HUES6 (cell line): Measurements from ENCODE around the gene ACOXL.

Experiments used
- H3K27ac ChIP-seq: 2 replicates; pipeline ENCODE4 v1.7.0; 2013; ENCODE audit warnings: low read depth, mild to moderate bottlenecking, low read length, inconsistent platforms
- H3K27me3 ChIP-seq: 2 replicates; pipeline ENCODE4 v1.6.1; 2013; ENCODE audit warnings: low read length; ENCODE audit not compliant: control insufficient read depth, insufficient read depth
- H3K36me3 ChIP-seq: 2 replicates; pipeline ENCODE4 v1.6.1; 2013; ENCODE audit warnings: low read length; ENCODE audit not compliant: control insufficient read depth, insufficient read depth
- H3K4me1 ChIP-seq: 2 replicates; pipeline ENCODE4 v1.6.1; 2013; ENCODE audit warnings: low read length; ENCODE audit not compliant: control insufficient read depth, insufficient read depth
- H3K4me3 ChIP-seq: 2 replicates; pipeline ENCODE4 v1.5.1; 2013; ENCODE audit warnings: low read depth, low read length
- H3K9ac ChIP-seq: one replicate; pipeline ENCODE4 v1.6.1; 2013; ENCODE audit warnings: mild to moderate bottlenecking, low read length
- H3K9me3 ChIP-seq: 2 replicates; pipeline ENCODE4 v1.6.1; 2013; ENCODE audit warnings: low read depth, low read length; ENCODE audit not compliant: control insufficient read depth, insufficient read depth

Gene ACOXL

GRCh38 chr2:111118981-111119821 is 386.8 kb downstream of the ACOXL start:
- H3K9ac ChIP-seq = peak overlapping the region; percentile 76

GRCh38 chr2:111119822-111120252 is 387.5 kb downstream of the ACOXL start:
- Histone ChIP-seq H3K4me1 (peaks cover 27% of the 10 kb centered on the region), H3K27me3 (peaks cover 62% of the 10 kb centered on the region), H3K9me3 (no peaks in the 10 kb centered on the region), H3K4me3 (peak overlapping the region; percentile 75), H3K36me3 (peaks cover 10% of the 10 kb centered on the region), H3K9ac (peak overlapping the region; percentile 76), H3K27ac (peak overlapping the region; percentile 30; the same call in 1 of the 2 replicates)

More at GRCh38 chr2:111118981-111119821, 386.8 kb downstream of the ACOXL start:
- H3K27me3 ChIP-seq = peaks cover 62% of the 10 kb centered on the region
- H3K9me3 ChIP-seq = no peaks in the 10 kb centered on the region
- peaks cover 27% of the 10 kb centered on the region for H3K4me1 ChIP-seq
- H3K27ac ChIP-seq = no peak overlapping the region
- peak overlapping the region; percentile 75 for H3K4me3 ChIP-seq
- peaks cover 5% of the 10 kb centered on the region for H3K36me3 ChIP-seq

DNA sequence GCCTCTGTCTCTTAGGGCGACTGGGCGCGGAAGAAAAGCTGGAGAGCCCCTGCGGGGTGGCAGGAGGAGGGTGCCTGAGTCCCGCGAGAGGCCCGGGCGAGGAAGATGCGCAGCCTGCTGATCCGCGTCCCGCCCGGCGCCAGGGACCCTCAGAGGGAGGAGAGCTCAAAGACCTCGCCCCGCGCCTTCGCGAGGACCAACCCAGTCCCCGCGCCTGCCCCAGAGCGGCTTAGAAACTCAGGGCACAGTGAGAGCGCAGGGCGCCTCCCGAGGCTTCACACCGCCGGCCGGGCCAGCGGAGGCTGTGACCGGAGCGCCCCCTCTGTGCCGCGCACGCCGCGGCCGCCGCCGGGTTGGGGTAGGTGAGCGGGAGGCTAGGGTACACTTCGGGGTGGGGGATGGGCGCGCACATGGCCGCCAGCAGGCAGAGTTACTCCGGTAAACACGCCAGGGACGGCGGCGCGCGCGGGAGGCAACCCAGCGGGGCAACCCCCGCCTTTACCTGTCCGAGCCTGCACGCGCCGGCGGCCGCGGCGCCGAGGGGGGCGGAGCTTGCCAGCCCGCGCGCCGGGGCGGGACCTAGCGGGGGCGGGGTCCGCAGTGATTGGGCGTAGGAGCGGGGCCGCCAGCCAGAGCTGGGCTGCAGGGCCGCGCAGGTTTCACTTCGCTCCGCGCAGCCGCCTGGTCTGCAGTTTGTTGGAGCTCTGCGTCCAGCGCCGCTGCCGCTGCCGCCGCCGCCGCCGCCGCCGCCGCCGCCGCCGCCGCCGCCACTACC is 388.1 kb downstream of the ACOXL start, which contains the start of gene BCL2L11:
Gene BCL2L11 (plus strand): TSS at position 662 of the 775 bp plus-strand sequence. CDS start 2,832 bp downstream, outside the sequence.
- Histone ChIP-seq H3K9me3 (no peaks in the 10 kb centered on the region), H3K36me3 (peaks cover 16% of the 10 kb centered on the region), H3K27ac (peak within 1 kb of the TSS; percentile 51; the same call in 1 of the 2 replicates), H3K9ac (peak within 1 kb of the TSS; percentile 87), H3K4me1 (peaks cover 27% of the 10 kb centered on the region), H3K4me3 (peak within 1 kb of the TSS; percentile 75), H3K27me3 (peaks cover 60% of the 10 kb centered on the region)

DNA sequence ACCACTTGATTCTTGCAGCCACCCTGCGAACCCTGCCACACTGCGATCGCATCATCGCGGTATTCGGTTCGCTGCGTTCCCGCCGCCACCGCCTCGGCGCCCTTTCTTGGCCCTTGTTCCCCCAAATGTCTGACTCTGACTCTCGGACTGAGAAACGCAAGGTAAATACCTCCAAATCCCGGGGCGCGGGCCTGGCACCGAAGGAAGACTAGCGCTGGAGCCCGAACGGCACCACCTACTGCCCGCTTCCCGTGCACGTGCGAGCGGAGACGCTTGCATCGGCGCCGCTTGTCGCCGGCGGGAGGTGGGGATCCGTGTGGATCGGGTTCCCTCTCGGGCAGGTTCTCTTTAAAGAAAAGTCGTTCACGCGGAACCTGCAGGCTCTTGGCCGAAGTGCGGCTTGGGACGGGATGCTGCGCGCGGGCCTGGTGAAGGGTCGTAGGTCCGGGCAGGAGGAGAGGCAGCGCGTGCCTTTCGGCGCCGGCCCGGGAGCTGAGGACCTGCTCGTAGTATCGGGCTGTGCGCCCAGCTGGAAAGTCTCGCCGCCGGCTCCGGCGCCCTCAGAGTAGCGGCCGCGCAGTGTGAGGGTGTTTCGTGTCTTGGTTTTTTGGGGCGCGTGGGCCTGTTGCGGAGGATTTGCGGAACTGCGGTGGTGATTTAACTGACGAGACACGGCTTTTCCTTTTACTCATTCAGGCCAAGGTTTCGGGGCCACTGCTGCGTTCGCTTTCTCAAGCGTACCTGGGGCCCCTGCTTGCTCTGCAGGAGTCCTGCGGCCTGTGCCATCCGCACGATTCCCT is 388.9 kb downstream of the ACOXL start:
- peak overlapping the region; percentile 87 for H3K9ac ChIP-seq
- peaks cover 24% of the 10 kb centered on the region for H3K36me3 ChIP-seq
- H3K4me3 ChIP-seq = peak overlapping the region; percentile 75
- H3K27ac ChIP-seq = 0 out of 2 replicates have a peak overlapping the region, but pooled peaks have one; percentile 51
- H3K9me3 ChIP-seq = no peaks in the 10 kb centered on the region
- H3K27me3 ChIP-seq = peaks cover 55% of the 10 kb centered on the region
- peaks cover 27% of the 10 kb centered on the region for H3K4me1 ChIP-seq

DNA sequence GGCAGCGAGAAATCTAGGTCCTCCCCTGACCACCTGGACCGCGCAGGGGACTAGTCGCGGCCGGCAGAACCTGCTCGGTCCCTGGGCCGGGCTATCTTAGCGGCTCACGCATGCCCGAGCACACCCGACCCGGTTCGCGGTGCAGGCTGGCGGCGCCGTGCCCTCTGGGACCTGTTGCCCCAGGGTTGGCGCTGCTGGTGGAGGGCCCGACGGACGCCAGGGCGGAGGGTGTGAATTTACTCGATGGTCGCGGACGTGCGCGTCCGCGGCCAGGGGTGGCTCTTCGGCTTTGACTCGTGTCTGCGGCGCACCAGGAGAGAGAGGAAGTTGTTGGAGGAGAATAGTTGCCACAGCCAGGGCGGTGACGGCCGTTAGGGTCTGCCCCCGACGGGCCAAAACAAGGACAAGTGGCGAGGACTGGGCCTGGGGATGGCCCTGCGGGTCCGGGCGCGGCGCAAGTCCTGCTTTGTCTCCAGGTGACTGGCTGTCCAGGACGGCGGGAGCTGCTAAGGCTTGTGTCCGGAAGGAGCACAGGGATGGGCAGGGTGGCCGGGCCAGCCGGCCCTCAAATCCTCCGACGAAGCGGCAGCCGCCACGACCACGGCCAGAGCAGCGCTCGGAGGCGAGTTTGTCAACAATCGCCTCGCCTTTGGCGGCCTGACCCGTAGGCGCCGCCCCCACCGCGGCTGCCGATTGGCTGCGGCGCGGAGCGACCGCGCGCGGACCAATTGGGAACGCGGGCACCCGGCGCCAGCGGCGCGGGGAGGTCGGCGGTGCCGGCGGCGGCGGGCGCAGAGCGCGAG is 389.7 kb downstream of the ACOXL start:
- Histone ChIP-seq H3K4me3 (peak overlapping the region; percentile 75), H3K27me3 (peaks cover 48% of the 10 kb centered on the region), H3K4me1 (peaks cover 24% of the 10 kb centered on the region), H3K9ac (peak overlapping the region; percentile 87), H3K36me3 (peaks cover 29% of the 10 kb centered on the region), H3K9me3 (no peaks in the 10 kb centered on the region), H3K27ac (no peak overlapping the region)

DNA sequence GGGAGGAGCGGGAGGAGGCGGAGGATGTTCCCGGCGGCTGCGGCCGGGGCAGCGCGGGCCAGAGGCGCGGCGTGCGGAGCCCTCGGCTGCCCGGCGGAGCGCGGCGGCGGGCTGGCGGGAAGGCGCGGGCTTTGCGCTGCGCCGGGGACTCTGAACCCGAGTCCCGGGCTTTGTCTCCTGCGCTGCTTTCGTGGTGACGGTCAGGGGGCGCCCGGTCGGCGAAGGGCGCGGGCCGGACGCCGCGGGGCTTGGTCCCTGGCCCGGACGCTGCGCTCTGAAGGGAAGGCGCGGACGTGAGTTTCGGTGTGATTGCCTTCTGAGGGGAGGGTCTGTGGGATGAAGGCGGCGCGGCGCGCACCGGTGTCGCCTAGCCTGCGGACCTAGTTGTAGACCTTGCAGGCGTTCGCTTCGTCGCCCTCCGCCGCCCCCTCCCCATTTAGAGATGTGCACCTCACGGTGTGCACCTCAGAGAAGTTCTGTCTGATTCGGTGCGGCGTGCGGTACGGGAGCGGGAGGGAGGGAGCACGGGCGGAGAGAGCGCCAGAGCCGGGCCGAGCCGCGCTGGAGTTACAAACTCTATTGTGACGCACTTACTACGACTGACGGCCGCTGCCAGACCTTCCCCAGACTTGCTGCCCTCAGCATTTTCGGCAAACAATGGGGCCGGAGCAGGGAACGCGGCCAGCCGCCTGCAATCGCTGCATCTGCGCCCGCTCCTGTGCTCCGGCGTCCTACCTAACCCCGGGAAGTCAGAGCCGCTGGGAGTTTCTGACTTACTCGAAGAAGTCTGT is 390.5 kb downstream of the ACOXL start:
- peaks cover 40% of the 10 kb centered on the region for H3K27me3 ChIP-seq
- peak overlapping the region; percentile 72 for H3K9ac ChIP-seq
- H3K27ac ChIP-seq = peak overlapping the region; percentile 10; the same call in 1 of the 2 replicates
- peak overlapping the region; percentile 75 for H3K4me3 ChIP-seq
- peaks cover 24% of the 10 kb centered on the region for H3K4me1 ChIP-seq
- no peaks in the 10 kb centered on the region for H3K9me3 ChIP-seq
- peaks cover 35% of the 10 kb centered on the region for H3K36me3 ChIP-seq

- H3K4me1 ChIP-seq = peaks cover 14% of the 10 kb centered on the region
- H3K27me3 ChIP-seq = peaks cover 31% of the 10 kb centered on the region
- no peak overlapping the region for H3K27ac ChIP-seq
- no peaks in the 10 kb centered on the region for H3K9me3 ChIP-seq
- no peak overlapping the region for H3K9ac ChIP-seq
- H3K36me3 ChIP-seq = peaks cover 44% of the 10 kb centered on the region
- H3K4me3 ChIP-seq = peak overlapping the region; percentile 75
These were observed 391.4 kb downstream of the ACOXL start for GRCh38 chr2:111123751-111124150.

GRCh38 chr2:111126581-111126980 is 394.2 kb downstream of the ACOXL start:
- H3K27me3 ChIP-seq = peaks cover 6% of the 10 kb centered on the region
- no peak overlapping the region for H3K27ac ChIP-seq
- H3K4me1 ChIP-seq = peaks cover 6% of the 10 kb centered on the region; the same call in 1 of the 2 replicates
- H3K9ac ChIP-seq = no peak overlapping the region
- H3K9me3 ChIP-seq = no peaks in the 10 kb centered on the region
- H3K36me3 ChIP-seq = peaks cover 60% of the 10 kb centered on the region
- no peak overlapping the region for H3K4me3 ChIP-seq

DNA sequence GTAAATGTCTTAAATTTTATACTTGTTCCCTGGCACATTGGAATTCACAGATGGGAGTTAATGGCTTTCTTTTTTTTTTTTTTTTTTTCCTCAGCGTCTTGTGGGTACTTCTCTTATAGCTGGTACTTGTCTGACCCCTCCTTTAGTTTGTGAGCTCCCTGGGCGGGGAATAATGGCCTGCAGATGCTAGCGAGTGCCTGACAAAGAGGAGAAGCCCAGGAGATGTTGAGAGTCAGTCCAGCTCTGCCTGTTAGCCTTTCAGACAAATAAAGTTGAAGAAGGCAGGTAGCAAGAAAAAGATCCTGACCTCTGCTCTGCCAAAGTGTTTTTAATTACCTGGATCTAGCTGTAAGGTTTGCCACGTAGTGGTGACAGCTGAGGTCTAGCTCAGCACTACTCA is 395.0 kb downstream of the ACOXL start:
- no peak overlapping the region for H3K9ac ChIP-seq
- no peak overlapping the region for H3K27ac ChIP-seq
- no peaks in the 10 kb centered on the region for H3K9me3 ChIP-seq
- peaks cover 2% of the 10 kb centered on the region; the same call in 1 of the 2 replicates for H3K4me1 ChIP-seq
- H3K4me3 ChIP-seq = no peak overlapping the region
- peaks cover 68% of the 10 kb centered on the region for H3K36me3 ChIP-seq
- no peaks in the 10 kb centered on the region for H3K27me3 ChIP-seq
